ENCODE measurements around the gene UCHL5. TPM values are rescaled to one million over a fixed set of nuclear protein-coding genes. Genes with fewer than 3 reads are reported as not detected.

Gene UCHL5
- total RNA-seq (ENCODE audit: unreplicated experiment), result 24.9 TPM
- long read RNA-seq, full-length matches to known transcripts, result 6 of 14 reads
- long read RNA-seq, partial matches to known transcripts, result 1 of 14 reads
- long read RNA-seq, other reads (novel, unspliced or antisense), result 7 of 14 reads

- Mint-ChIP-seq H3K27ac (ENCODE audit: unreplicated experiment) (peak within 1 kb of the TSS; percentile 98), H3K27me3 (ENCODE audit: unreplicated experiment) (peaks cover 8% of the 10 kb centered on the region), H3K9me3 (ENCODE audit: unreplicated experiment) (no peaks in the 10 kb centered on the region), H3K4me1 (ENCODE audit: unreplicated experiment) (peaks cover 35% of the 10 kb centered on the region), H3K36me3 (ENCODE audit: low read depth, unreplicated experiment) (peaks cover 15% of the 10 kb centered on the region), H3K4me3 (ENCODE audit: unreplicated experiment) (peak within 1 kb of the TSS; percentile 100)
- peak; percentile 92 for DNase-seq (ENCODE audit: low spot score)
- TF ChIP-seq, protein P1, sequence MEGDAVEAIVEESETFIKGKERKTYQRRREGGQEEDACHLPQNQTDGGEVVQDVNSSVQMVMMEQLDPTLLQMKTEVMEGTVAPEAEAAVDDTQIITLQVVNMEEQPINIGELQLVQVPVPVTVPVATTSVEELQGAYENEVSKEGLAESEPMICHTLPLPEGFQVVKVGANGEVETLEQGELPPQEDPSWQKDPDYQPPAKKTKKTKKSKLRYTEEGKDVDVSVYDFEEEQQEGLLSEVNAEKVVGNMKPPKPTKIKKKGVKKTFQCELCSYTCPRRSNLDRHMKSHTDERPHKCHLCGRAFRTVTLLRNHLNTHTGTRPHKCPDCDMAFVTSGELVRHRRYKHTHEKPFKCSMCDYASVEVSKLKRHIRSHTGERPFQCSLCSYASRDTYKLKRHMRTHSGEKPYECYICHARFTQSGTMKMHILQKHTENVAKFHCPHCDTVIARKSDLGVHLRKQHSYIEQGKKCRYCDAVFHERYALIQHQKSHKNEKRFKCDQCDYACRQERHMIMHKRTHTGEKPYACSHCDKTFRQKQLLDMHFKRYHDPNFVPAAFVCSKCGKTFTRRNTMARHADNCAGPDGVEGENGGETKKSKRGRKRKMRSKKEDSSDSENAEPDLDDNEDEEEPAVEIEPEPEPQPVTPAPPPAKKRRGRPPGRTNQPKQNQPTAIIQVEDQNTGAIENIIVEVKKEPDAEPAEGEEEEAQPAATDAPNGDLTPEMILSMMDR (IDR thresholded peaks at IDR 0.05; ENCODE audit: unreplicated experiment), result no peak
Measured at GRCh38 chr1:193059282-193060114, at the start of gene UCHL5, which contains the start of gene RO60. TSS of gene UCHL5 (minus strand) at chr1:193059360. CDS start at chr1:193059260, 100 bp downstream. TSS of gene RO60 (plus strand) at chr1:193059612. CDS start at chr1:193069055, 9,443 bp downstream.

- no peak overlapping the region for H3K4me3 Mint-ChIP-seq (ENCODE audit: unreplicated experiment)
Measured at GRCh38 chr1:193108471-193108870, 49.3 kb upstream of the UCHL5 start.

DNA sequence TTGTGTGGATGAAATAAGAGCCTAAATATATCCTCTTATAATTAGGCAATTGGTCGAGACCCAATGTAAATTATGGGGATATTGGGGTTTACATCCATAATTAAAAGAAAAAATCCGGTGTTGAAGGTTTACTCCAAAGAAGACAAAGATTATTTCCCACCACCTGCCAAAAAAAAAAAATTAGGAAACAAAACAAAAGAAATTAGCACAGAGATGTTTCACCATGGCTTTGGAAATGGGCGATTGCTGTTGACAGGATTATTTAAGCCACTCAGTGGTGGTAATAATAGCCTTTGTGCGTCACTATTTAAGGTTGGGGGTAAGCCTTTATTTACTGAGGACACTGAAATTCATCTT is 46.6 kb upstream of the UCHL5 start:
- Mint-ChIP-seq H3K4me1 (ENCODE audit: unreplicated experiment) (peaks cover 8% of the 10 kb centered on the region), H3K4me3 (ENCODE audit: unreplicated experiment) (peak overlapping the region; percentile 75), H3K36me3 (ENCODE audit: low read depth, unreplicated experiment) (no peaks in the 10 kb centered on the region), H3K27ac (ENCODE audit: unreplicated experiment) (no peak overlapping the region), H3K9me3 (ENCODE audit: unreplicated experiment) (no peaks in the 10 kb centered on the region), H3K27me3 (ENCODE audit: unreplicated experiment) (peaks cover 5% of the 10 kb centered on the region)
- DNase-seq (ENCODE audit: low spot score), result no peak
- TF ChIP-seq, protein P1 (IDR thresholded peaks at IDR 0.05; ENCODE audit: unreplicated experiment), result no peak

More at GRCh38 chr1:193108471-193108870, 49.3 kb upstream of the UCHL5 start:
- TF ChIP-seq, protein P1 (IDR thresholded peaks at IDR 0.05; ENCODE audit: unreplicated experiment), result no peak
- no peak for DNase-seq (ENCODE audit: low spot score)
- no peak overlapping the region for H3K27ac Mint-ChIP-seq (ENCODE audit: unreplicated experiment)
- H3K4me1 Mint-ChIP-seq (ENCODE audit: unreplicated experiment), result peaks cover 4% of the 10 kb centered on the region
- H3K36me3 Mint-ChIP-seq (ENCODE audit: low read depth, unreplicated experiment), result no peaks in the 10 kb centered on the region
- no peaks in the 10 kb centered on the region for H3K9me3 Mint-ChIP-seq (ENCODE audit: unreplicated experiment)
- peaks cover 7% of the 10 kb centered on the region for H3K27me3 Mint-ChIP-seq (ENCODE audit: unreplicated experiment)

- peaks cover 8% of the 10 kb centered on the region for H3K4me1 Mint-ChIP-seq (ENCODE audit: unreplicated experiment)
- TF ChIP-seq, protein P1 (IDR thresholded peaks at IDR 0.05; ENCODE audit: unreplicated experiment), result no peak
- H3K4me3 Mint-ChIP-seq (ENCODE audit: unreplicated experiment), result peak within 1 kb of the TSS; percentile 94
- DNase-seq (ENCODE audit: low spot score), result peak; percentile 84
- H3K9me3 Mint-ChIP-seq (ENCODE audit: unreplicated experiment), result no peaks in the 10 kb centered on the region
- H3K27me3 Mint-ChIP-seq (ENCODE audit: unreplicated experiment), result peaks cover 4% of the 10 kb centered on the region
- no peak within 1 kb of the TSS for H3K27ac Mint-ChIP-seq (ENCODE audit: unreplicated experiment)
- no peaks in the 10 kb centered on the region for H3K36me3 Mint-ChIP-seq (ENCODE audit: low read depth, unreplicated experiment)
Measured at GRCh38 chr1:193104907-193105820, 46.0 kb upstream of the UCHL5 start, which contains the start of gene GLRX2. TSS of gene GLRX2 (minus strand) at chr1:193105414. CDS start at chr1:193105382, 32 bp downstream.
